ENCODE measurements around the gene TAGLN. TPM values are rescaled to one million over a fixed set of nuclear protein-coding genes. Genes with fewer than 3 reads are reported as not detected.

Gene TAGLN
- 1 to 10 TPM; 2.0 to 2.5 TPM for total RNA-seq

DNA sequence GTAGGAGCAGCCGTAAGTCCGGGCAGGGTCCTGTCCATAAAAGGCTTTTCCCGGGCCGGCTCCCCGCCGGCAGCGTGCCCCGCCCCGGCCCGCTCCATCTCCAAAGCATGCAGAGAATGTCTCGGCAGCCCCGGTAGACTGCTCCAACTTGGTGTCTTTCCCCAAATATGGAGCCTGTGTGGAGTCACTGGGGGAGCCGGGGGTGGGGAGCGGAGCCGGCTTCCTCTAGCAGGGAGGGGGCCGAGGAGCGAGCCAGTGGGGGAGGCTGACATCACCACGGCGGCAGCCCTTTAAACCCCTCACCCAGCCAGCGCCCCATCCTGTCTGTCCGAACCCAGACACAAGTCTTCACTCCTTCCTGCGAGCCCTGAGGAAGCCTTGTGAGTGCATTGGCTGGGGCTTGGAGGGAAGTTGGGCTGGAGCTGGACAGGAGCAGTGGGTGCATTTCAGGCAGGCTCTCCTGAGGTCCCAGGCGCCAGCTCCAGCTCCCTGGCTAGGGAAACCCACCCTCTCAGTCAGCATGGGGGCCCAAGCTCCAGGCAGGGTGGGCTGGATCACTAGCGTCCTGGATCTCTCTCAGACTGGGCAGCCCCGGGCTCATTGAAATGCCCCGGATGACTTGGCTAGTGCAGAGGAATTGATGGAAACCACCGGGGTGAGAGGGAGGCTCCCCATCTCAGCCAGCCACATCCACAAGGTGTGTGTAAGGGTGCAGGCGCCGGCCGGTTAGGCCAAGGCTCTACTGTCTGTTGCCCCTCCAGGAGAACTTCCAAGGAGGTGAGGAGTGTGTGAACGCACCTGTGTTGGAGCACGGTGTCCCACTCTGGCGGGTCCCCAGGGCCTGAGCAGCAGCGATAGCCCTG lies at the start of gene TAGLN:
TSS of gene TAGLN (plus strand) at position 318 of the 863 bp plus-strand sequence. CDS start 3,644 bp downstream, outside the sequence.
- Mint-ChIP-seq H3K4me1 (ENCODE audit: low read depth) (no peaks in the 10 kb centered on the region), H3K27ac (no peak within 1 kb of the TSS), H3K4me3 (no peak within 1 kb of the TSS), H3K27me3 (no peaks in the 10 kb centered on the region), H3K9me3 (no peaks in the 10 kb centered on the region), H3K36me3 (ENCODE audit: low read depth) (peaks cover 7% of the 10 kb centered on the region)
- TF ChIP-seq, protein P1, sequence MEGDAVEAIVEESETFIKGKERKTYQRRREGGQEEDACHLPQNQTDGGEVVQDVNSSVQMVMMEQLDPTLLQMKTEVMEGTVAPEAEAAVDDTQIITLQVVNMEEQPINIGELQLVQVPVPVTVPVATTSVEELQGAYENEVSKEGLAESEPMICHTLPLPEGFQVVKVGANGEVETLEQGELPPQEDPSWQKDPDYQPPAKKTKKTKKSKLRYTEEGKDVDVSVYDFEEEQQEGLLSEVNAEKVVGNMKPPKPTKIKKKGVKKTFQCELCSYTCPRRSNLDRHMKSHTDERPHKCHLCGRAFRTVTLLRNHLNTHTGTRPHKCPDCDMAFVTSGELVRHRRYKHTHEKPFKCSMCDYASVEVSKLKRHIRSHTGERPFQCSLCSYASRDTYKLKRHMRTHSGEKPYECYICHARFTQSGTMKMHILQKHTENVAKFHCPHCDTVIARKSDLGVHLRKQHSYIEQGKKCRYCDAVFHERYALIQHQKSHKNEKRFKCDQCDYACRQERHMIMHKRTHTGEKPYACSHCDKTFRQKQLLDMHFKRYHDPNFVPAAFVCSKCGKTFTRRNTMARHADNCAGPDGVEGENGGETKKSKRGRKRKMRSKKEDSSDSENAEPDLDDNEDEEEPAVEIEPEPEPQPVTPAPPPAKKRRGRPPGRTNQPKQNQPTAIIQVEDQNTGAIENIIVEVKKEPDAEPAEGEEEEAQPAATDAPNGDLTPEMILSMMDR (IDR thresholded peaks at IDR 0.05): no peak
- POLR2A ChIA-PET: interaction anchor here (1.2 kb wide), 1 partner anchor 31 kb away, joined by 3 read pairs; no protein-coding TSS in a partner anchor
- DNase-seq (no peak), ATAC-seq (no peak)
- CTCF ChIA-PET: no interaction called here
- intact Hi-C loops (cut with micrococcal nuclease): no loop called here

DNA sequence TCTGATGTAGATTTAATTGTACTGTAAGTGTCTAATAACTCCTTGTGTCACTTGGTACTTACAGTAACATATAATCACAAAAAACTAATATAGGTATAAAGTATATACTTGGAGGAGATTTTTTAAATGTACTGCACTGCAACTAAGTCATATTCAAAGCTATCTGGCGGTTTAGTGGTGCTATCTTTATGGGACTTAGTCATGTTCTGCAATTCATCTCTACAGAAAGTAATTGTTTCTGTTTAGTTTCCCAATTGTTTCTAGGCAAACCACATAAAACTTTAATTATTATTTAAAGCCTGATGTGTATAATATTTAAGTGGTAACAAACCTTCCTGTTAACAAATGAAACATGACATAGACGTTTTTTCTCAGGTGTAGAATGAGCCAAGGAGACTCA lies 47.1 kb upstream of the TAGLN start:
- no peak overlapping the region for H3K4me3 Mint-ChIP-seq
- intact Hi-C loops (cut with micrococcal nuclease): no loop called here
- H3K4me1 Mint-ChIP-seq (ENCODE audit: low read depth): peaks cover 29% of the 10 kb centered on the region
- TF ChIP-seq, protein P1 (IDR thresholded peaks at IDR 0.05): no peak
- H3K27ac Mint-ChIP-seq: no peak overlapping the region
- DNase-seq (no peak), ATAC-seq (no peak)
- CTCF ChIA-PET: no interaction called here
- H3K27me3 Mint-ChIP-seq: no peaks in the 10 kb centered on the region
- H3K9me3 Mint-ChIP-seq: no peaks in the 10 kb centered on the region
- peaks cover 28% of the 10 kb centered on the region for H3K36me3 Mint-ChIP-seq (ENCODE audit: low read depth)
- POLR2A ChIA-PET: interaction anchor here (0.6 kb wide), 1 partner anchor 407 kb away, joined by 4 read pairs; no protein-coding TSS in a partner anchor

DNA sequence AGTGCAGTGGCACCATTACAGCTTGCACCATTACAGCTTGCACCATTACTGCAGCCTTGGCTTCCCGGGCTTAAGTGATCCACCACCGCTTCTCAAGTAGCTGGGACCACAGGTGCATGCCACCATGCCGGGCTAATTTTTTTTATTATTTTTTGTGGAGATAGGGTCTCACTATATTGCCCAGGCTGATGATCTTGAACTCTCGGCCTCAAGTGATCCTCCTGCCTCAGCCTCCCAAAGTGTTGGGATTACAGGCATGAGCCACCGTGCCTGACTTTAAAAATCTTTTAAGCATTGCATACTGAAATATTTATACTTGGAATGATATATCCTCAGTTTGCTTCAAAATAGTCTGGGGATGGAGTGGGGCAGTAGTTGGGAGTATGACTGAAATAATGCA lies 44.7 kb upstream of the TAGLN start:
- POLR2A ChIA-PET: interaction anchor here (1.0 kb wide), 1 partner anchor 24 kb away, joined by 3 read pairs; the partner anchor contains the start of gene SIDT2

DNA sequence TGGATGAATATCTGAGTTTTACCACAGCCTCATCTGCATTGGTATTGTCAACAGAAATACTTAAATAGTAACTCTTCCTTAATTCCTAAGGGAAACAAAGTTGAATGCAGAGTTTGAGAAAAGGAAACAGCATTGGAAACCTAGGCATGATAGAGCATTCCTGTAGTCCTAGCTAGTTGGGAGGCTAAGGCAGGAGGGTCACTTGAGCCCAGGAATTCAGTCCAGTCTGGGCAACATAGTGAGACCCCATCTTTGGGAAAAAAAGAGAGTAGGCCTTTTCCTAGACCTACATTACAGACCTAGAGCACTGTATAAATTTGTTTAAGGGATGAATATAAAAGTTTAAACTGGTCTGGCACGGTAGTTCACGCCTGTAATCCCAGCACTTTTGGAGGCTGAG lies 41.7 kb upstream of the TAGLN start:
- Mint-ChIP-seq H3K4me1 (ENCODE audit: low read depth) (peaks cover 17% of the 10 kb centered on the region), H3K27ac (no peak overlapping the region), H3K36me3 (ENCODE audit: low read depth) (peaks cover 16% of the 10 kb centered on the region), H3K27me3 (no peaks in the 10 kb centered on the region), H3K4me3 (no peak overlapping the region), H3K9me3 (no peaks in the 10 kb centered on the region)
- DNase-seq: no peak
- CTCF ChIA-PET: interaction anchor here (1.4 to 1.9 kb wide), 3 partner anchors 10 to 14 kb away, joined by 3 to 6 read pairs (median 4); partner anchors contain the start of gene PAFAH1B2
- intact Hi-C loops (cut with micrococcal nuclease): no loop called here
- POLR2A ChIA-PET: interaction anchor here (0.7 to 2.2 kb wide), 3 partner anchors 9 to 946 kb away, joined by 3 to 6 read pairs (median 5); no protein-coding TSS in a partner anchor
- ATAC-seq: no peak
- TF ChIP-seq, protein P1 (IDR thresholded peaks at IDR 0.05): no peak

More for the DNA sequence above, 44.7 kb upstream of the TAGLN start:
- Mint-ChIP-seq H3K4me3 (no peak overlapping the region), H3K4me1 (ENCODE audit: low read depth) (peaks cover 28% of the 10 kb centered on the region), H3K9me3 (no peaks in the 10 kb centered on the region), H3K27me3 (no peaks in the 10 kb centered on the region), H3K27ac (no peak overlapping the region), H3K36me3 (ENCODE audit: low read depth) (peaks cover 24% of the 10 kb centered on the region)
- ATAC-seq: no peak
- CTCF ChIA-PET: interaction anchor here (1.0 to 1.9 kb wide), 2 partner anchors 25 to 27 kb away, joined by 3 to 4 read pairs; partner anchors contain the start of gene SIDT2
- intact Hi-C loops (cut with micrococcal nuclease): no loop called here
- no peak for DNase-seq
- TF ChIP-seq, protein P1 (IDR thresholded peaks at IDR 0.05): no peak

DNA sequence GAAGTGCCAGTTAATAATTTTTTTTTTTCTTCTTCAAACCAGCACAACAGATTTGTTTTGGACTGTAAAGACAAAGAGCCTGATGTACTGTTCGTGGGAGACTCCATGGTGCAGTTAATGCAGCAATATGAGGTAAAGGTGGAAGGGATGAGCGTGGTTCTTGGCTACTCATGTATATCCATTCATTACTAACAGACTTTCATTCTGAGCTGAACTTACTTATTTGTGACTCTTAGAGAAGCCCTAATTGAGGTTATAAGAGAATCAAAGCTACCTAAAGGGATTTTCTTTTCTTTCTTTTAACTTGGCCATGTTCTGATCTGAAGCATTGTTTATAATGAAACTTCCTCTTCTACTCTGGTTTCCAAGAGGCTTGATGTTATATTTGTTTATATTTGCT lies 39.3 kb upstream of the TAGLN start:
- intact Hi-C loops (cut with micrococcal nuclease): no loop called here
- DNase-seq (no peak), ATAC-seq (no peak)
- Mint-ChIP-seq H3K27me3 (no peaks in the 10 kb centered on the region), H3K36me3 (ENCODE audit: low read depth) (peaks cover 15% of the 10 kb centered on the region), H3K9me3 (no peaks in the 10 kb centered on the region), H3K4me1 (ENCODE audit: low read depth) (peaks cover 12% of the 10 kb centered on the region), H3K27ac (no peak overlapping the region), H3K4me3 (no peak overlapping the region)
- POLR2A ChIA-PET: interaction anchor here (2.3 kb wide), 1 partner anchor 12 kb away, joined by 6 read pairs; no protein-coding TSS in a partner anchor
- CTCF ChIA-PET: interaction anchor here (1.2 to 1.8 kb wide), 3 partner anchors 10 to 67 kb away, joined by 3 to 4 read pairs (median 3); no protein-coding TSS in a partner anchor
- TF ChIP-seq, protein P1 (IDR thresholded peaks at IDR 0.05): no peak

All from activated CD8-positive, alpha-beta T cell treated with anti-CD3 and anti-CD28 coated beads for 36 hours (primary cell).